HG02870 (cell line): ENCODE results near the gene SLBP.
"Not testable (repeated sequence)": the region's sequence is repeated elsewhere in the genome, so short reads cannot be mapped to it uniquely, and the experiment has no call there.

Source experiments
- ATAC-seq: cut with Tn5 transposase; IDR thresholded peaks from one replicate; pipeline ENCODE4 v1.9.1; 2021; ENCODE audit warnings: mild to moderate bottlenecking, moderate library complexity; ENCODE audit not compliant: unreplicated experiment

Gene SLBP

DNA sequence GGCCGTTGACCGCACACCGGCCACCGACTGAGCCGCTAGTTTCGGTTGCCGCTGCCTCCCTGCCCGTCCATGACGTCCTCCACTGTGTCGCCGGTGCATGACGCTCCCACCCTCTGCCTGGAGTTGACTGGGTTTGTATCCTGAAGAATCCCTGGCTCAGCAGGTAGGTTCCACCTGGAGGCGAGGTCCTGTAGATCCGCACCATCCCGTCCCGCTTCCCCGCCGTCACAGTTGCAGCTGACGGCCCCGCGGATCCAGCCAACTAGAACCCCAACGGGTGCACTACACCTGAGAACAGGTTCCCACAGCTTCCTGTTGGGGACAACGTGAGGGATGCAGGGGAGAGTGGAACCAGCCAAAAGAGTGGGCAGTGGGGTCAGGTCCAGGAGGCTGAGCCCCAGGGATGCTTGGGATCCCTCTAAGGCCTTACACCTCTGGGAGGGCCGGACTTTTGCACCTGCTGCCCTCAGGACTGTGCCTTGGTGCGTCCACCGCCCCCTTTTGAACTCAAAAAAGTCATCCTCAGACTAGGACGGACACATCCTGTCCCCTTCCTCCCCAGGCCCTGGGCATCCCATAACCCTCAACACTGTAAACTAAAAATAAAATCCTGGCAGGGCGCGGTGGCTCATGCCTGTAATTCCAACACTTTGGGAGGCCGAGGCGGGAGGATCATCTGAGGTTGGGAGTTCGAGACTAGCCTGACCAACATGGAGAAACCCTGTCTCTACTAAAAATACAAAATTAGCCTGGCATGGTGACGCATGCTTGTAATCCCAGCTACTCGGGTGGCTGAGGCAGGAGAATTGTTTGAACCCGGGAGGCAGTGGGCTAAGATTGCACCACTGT lies 1.1 kb upstream of the SLBP start:
- peak; percentile 13 for ATAC-seq

DNA sequence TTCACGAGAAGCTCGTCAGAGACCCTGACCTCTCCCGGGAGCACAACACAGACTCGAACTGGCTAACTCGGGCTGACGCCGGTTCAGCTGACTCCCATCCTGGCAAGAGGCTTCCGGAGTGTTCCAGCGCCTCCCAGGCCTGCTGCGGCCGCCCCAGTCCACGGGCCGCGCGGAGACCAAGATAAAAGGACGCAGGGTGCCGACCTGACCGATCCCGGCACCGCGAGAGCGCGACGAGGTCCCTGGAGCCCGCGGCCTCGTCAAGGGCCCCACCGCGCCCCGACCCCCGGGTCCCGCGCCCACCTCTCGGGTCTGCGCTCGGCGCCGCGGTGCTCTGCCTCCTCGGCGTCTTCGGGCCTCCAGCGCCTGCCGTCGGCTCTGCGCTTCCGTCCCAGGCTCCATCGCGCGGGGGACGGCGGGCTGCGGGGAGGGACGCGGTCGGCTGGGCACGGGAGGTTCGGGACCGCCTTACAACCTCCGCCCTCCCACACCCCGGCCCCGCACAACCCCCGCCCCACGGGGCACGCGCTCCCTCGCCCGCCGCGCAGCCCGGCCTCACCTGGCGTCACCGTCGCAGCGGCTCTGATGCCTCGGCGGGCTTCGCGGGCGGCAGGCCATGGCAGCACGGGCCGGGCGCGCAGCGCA lies 426 bp downstream of the SLBP start:
- ATAC-seq = peak; percentile 9

DNA sequence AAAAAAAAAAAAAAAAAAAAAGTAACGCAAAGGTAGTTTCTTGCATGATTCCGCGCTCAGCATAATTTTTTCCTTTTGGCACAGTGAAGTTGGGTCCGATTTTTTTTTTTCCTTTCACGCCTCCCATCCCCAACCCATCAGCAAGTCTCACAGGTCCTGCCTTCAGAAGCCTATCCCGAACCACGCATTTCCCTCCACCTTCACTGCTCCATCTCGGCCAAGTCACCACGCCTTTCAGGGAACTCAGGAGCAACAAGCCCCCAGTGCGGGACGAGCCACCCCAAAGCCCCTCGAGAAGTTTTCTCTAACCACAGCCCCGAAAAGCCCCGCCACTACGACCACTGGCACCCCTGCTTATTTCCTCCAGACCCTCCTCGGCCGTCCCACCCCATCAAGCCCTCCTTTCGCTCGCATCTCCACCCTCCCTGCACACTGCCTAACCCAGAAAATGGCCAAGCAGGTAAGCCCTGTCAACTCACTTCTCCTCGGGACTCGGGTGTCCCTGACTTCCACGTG lies 1.0 kb downstream of the SLBP start:
- no peak for ATAC-seq

DNA sequence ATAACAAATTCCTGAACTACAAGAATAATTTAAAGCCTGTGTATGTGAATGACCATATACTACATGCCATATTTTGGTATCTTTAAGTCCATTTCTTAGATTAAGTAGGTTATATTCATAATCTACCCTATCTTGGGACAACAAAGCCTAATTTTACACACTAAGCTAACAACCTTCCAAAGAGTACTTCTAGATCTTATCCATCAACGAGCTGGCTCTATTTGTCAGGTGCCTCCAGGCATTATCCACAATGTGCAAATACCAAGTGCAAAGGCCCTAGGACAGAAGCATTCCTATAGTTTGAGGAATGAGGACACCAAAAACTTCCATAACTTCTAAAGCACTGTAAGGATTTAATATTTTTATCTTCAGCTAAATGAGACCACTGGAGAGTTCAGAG lies 3.5 kb downstream of the SLBP start:
- no peak for ATAC-seq

DNA sequence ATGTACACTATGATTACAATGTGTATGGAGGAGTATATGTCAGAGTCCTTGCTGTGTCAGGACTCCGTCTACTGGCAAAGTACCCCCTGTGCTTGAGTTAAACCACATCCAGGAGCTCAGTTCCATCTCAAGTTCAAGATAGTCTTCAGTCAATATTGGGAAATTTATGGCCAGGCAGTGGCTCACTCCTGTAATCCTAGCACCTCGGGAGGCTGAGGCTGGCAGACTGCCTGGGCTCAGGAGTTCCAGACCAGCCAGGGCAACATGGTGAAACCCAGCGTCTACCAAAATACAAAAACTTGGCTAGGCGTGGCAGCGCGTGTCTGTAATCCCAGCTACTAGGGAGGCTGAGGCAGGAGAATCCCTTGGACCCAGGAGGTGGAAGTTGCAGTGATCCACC lies 5.8 kb downstream of the SLBP start:
- no peak for ATAC-seq

DNA sequence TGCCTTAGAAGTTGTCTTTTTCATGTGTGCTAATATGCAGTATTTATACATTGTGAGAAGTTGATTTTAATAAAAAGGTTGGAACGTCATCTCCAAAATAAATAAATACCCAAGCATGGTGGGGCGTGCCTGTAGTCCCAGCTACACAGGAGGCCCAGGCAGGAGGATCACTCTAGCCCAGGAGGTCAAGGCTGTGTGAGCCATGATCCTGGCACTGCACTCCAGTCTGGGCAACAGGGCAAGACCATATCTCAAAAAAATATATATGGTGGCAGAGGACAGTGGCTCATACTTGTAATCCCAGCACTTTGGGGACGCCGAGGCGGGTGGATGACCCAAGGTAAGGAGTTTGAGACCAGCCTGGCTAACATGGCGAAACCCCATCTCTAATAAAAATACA lies 6.4 kb downstream of the SLBP start:
- ATAC-seq = no peak

DNA sequence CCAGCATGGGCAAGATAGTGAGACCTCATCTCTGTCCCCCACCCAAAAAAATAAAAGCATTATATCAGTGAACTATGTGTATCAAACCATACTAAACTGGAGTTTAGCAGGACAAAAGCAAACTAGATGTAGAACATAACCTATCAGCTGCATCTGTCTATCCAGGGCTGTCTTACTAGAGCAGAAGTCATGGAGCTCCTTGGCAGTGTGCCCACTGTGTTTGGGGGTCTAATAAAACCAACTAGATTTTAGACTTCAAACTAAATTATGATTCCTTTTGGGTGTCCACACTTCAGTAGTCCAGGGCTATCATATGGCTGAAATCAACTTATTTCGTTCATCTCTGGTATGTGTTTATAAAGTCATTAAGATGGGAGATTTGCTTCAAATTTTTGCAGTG lies 8.3 kb downstream of the SLBP start:
- ATAC-seq = no peak

DNA sequence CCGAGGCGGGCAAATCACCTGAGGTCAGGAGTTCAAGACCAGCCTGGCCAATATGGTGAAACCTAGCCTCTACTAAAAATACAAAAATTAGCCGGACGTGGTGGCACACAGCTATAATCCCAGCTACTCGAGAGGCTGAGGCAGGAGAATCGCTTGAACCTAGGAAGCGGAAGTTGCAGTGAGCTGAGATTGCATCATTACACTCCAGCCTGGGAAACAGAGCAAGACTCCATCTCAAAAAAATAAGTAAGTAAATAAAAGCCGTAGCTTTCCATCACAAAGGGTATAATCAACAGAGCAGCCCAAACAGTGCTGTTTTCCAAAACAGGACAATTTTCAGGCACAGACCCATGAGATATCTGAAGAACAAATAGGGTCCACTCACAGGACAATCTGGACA lies 10.4 kb downstream of the SLBP start:
- not testable (repeated sequence) for ATAC-seq

DNA sequence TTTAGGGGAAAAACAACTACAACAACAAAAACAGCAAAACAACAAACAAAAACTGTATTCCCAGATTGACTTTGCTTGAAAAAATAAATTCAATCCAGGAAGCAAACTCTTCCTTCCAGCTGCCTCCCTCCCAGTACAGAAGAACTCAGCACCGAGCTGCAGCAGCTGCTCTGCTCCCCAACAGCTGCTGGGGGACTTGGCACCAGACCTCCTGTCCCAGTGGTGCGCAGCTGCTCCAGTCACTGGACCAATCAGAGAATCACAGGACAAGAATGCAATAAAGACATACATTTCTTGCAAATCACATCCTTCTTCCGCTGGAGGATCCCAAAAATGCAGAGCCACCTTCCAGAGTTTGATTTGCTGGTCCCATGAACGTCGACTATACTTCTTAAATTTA lies 16.2 kb downstream of the SLBP start:
- ATAC-seq = no peak

DNA sequence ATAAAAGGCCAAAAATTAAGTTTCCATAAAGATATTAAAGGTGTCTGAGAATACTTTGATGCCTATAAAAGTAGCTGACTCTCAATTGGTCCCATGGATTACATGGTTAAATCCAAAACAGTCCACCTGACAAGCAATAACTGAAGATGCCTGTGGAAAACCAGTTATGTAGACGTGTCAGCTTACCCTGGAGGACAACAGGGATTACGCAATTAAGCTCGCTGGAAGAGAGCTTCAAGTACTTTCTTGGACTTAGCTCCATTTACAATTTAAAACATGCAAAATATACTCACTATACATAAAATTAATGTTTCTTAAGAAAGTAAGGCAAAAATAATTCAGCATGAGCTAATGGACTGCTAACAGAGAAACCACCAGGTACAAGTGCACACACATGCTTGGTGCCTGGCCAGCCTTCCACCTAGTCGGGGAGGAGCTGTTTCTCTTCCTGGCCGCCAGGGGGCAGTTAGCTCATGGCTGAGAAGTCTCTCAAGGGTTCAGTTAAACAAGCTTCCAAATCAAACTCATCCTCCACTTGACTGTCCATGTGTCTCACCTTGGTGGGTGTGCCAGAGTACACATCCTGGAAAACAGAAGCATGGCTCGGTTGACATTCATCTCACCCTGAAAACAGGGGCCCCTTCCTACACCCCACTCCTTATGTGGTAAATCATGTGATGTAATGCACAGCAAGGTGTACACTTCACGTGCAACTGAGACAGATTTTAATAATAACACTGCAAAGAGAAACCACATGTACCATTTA lies 18.8 kb downstream of the SLBP start:
- ATAC-seq = peak; percentile 47

DNA sequence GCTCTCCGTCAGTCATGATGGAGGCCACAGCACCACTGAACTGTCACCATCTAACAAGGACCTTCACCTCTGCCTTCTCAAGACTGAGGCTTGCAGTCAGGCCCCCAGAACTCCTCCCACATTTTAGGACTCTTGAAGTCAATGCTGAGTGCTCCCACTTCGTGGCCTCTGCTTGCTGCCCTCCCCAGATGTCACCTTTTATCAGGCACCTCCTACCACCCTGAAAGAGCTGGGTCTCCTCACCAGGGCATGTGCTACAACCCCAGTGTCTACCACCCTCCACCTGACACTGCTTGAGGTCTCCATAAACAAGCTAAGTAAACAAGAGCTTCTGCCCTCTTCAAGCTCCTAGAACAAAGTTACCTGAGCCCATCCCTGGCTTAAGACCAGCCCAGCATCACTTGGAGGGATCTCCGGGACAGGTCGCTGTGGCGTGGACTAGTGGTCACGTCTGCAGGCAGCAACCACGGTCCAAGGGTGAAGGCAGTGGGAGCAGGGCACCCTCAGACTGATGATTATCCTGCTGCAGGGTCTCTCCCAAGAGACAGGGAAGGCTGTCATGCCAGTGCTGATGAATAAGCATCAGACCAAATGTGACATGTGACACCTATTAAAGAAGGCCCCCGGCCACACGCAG lies 20.3 kb downstream of the SLBP start:
- ATAC-seq = no peak

DNA sequence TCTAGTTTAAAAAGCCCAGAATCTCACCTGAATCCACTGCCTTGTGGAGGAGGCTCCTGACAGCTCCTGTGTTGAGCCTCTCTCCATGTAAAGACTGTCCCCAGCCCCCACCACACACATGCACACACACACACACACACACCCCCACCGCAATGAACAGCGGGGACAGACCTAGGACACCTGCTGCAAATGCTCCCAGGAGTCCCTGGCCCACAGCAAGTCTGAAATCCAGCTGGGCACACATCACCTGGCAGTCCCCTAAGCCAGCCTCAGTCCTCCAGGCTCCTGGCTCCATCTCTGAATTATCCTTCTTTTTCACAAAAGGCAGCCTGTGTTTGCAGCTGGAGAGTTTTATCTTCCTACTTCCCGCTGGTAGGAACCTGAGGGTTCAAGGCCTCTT lies 21.4 kb downstream of the SLBP start:
- no peak for ATAC-seq

DNA sequence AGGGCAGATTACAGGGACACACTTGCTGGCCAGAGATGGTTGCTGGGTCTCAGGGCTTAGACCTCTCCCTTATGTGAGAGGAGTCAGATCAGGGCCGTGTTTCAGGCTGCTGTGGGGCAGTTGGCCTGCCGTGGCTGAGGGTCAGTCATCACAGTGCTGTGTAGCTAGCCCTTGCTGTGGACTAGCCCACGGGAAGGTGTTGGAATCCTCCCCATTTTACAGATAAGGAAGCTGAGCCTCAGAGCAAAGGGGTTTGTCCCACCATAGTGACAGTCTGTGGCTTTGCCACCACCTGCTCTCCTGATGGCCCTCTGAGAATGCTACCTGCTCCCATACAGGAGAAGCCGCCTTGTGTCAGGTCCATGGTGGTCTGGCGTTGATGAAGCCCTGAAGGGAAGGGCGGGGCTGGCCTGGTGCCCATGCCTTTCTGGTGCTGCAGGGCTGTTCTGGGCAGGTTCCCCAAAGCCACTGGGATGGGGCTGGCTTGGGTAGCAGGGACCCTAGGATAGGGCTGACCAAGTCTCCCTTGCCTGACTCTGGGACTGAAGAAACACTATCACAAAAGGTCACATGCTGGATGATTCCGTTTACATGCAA lies 25.6 kb downstream of the SLBP start:
- no peak for ATAC-seq

DNA sequence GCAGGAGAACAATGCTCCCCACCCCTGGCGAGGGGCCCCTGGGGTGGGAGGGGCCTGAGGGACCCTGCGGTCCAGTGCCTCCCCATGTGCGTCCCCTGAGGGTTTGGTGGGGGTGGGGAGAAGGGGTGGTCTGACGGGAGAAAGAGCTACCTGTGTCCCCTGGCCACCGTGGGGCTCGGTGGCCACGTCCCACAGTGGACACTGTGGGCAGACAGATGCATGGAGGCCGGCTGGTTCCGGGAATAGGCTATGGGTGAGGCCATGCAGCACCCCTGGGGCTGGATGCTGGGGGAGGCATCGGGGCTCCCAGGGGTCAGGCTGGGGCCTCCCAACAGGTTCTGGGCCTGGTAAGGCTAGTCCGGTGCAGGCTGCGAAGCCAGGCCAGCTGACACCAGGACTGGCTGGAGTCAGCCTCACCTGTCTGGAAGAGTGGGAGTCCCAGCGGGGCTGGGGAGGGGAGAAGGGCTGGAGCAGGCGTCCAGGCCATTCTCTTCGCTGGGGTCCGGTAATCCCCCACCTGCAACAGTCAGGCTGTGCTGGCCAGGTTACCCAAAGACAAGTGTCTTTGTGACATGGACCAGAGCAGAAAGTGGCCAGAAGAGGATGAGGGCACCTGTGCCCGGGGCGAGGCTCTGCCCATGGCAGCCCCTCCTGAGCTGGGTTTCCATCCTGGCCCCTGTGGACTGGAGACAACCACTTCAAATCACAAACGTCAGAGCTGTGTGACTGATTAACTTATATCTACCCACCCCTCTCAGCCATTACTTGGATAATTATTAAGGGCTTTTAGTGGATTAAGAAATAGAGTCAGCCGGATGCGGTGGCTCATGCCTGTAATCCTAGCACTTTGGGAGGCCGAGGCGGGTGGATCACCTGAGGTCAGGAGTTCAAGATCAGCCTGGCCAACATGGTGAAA lies 26.6 kb downstream of the SLBP start:
- ATAC-seq = no peak

DNA sequence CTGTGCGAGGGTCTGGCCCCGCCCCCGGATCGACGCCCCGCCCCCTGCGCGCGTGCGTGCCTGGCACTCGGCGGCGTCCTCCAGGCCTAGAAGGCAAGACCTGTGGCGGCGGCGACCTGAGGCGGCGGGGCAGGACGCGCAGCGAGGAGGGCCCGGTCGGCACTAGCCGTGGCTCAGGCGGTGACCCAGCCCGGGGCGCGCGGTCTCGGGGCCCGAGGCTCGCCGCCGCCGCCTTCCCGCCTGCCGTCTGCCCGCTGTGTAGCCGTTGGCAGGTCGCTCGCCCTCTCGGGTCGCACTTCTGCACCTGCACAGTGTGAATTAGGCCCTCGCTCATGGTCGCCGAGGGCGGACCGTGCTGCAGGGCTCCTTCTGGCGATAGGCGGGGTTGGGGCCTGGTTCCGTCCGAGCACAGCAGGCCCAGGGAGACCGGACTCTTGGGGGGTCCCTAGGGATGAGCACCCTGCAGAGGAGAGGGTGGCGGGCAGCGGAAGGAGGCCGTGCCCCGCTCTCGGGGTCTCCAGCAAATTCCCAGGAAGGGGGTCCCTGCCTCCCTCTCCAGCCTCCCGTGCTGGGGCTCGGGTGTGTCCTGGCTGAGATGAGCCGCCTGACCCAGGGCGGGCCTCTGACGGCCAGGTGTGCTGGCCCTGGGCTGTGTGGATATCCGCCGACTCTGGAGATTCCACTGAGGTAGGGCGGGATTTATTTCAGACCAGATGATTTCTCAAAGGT lies 27.4 kb downstream of the SLBP start:
- no peak for ATAC-seq

DNA sequence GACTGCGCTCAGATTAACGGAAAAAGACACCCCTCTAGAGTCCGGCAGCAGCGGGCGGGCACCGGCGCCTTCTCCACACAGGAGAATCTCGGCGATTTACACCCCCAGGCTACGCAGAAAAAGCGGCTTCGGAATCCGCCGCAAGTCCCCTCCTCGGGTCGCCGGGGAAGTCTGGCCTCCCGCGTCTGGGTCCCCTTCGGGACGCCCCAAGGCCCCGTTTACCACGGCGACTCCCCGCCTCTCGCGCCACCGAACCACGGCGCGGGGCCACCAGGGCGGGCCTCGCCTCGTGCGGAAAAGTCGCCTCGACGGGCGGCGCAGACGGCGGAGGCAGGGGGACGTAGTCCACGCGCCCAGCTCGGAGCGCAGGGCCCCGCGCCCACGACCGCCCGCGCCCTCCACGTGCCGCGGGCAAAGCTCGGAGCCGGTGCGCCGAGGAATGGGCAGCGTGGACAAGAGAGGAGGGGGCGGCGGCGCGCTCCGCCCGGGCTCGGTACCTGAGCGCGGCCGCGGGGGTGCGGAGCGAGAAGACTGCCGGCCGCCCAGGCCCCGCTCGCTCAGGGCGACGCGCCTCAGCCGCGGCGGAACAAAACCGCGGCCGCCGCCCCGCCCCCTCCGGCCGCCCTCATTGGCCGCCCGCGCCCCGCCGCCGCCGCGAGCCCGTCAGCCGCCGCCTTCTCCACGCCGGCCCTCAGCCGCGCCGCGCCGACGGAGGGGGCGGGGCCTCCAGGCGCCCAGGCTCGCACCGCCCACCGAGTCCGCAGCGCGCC lies 28.2 kb downstream of the SLBP start, which contains the start of gene FAM53A:
TSS of gene FAM53A (minus strand) at position 578 of the 770 bp plus-strand sequence. CDS start 15,572 bp downstream, outside the sequence.
- ATAC-seq = peak; percentile 90

DNA sequence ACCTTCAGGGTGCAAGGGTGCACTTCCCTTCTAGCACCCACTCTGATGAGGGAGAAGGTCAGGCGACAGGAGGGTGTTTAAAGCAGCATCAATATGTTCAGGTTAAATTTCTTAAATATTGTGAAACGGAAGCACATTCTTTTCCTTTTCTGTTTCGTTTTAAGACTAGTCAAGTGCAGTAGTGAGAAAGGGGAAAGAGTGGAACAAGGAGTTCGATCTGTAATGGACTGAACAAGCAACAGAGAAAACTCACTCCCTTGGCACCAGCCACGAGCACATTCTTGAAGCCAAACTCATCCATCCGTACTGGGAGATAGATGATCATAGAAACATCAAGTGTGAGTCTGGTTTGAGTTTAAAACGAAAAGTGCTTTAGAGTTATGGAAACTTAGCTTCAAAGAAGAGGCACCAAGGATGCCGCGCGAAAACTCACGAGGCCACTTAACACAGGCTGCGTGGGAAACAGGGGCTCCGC lies 28.8 kb downstream of the SLBP start:
- no peak for ATAC-seq

DNA sequence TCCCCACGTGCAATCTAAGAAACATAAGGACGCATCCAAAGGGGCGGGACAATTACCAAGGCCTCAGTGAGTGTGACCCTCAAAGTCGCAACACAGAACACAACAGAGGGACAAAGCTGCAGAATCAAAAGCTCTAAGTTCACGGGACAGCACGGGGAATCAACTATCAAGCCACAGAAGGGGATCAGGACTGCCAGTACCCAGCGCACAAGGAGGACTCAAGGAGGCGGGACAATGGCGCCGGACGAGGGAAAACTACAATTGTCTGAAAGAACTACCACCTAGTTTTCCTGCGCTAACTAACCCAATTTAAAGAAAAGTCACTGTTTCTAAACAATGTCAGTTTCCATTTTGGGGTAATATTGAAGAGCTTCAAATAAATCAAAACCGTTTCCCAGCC lies 29.3 kb downstream of the SLBP start:
- no peak for ATAC-seq
